HG02610 (cell line): Measurements from ENCODE around the gene LAMC2.
A peak's percentile ranks its signal among the peaks of the same experiment; 100 is the strongest.

Experiments
- ATAC-seq: cut with Tn5 transposase; IDR thresholded peaks from one replicate; pipeline ENCODE4 v1.9.1; 2021; ENCODE audit warnings: mild to moderate bottlenecking, moderate library complexity; ENCODE audit not compliant: unreplicated experiment

Gene LAMC2

DNA sequence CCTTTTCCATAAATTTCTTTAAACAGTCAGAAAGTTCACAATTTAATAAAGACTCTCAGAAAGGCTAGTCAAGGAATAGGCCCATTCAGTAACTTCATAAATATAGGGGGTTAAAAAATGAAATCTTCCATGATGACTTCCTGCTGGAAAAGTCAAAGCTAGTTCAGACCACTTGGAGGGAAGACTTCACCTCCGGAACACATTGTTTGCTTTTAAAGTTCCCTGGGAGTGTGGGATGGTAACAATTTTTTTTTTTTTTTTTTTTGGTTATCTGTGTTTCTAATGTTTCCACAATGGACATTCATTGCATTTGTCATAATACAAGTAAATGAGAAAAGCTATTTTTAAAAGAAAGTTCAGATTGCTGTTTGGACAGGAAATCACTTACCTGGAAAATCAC is 18.4 kb upstream of the LAMC2 start:
- no peak for ATAC-seq

DNA sequence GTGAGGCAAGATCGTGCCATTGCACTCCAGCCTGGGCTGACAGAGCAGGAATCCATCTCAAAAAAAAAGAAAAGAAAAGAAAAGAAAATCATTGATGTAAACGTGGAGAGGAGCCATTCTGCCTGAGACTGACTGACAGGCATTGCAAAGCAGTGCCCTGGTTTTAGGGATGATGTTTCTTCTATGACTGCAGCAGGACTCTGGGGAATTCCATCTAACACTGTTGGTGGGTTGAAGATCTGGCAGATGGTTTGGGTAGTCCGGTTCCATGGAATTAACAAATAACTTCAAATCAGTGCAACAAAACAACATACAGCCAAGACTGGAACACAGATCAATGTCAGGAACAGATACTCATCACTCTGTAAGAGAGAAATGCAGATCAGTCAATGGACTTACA is 17.8 kb upstream of the LAMC2 start:
- ATAC-seq = no peak

DNA sequence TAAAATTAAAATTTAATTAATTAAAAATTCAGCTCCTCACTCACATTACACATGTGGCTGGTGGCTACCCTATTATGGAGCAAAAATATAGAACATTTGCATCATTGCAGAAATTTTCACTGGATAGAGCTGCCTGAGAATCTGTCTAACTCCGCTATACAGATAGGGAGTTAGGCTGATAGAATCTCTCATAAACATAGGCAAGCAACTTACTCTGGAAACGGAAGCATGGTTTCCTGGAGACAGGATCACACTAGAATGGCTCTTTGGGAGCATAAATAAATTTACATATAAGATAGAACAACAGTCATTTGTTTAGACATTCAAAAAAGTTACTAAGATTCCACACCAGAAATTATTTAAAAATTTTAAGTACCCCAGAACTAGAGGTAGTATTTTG is 12.2 kb upstream of the LAMC2 start:
- no peak for ATAC-seq

DNA sequence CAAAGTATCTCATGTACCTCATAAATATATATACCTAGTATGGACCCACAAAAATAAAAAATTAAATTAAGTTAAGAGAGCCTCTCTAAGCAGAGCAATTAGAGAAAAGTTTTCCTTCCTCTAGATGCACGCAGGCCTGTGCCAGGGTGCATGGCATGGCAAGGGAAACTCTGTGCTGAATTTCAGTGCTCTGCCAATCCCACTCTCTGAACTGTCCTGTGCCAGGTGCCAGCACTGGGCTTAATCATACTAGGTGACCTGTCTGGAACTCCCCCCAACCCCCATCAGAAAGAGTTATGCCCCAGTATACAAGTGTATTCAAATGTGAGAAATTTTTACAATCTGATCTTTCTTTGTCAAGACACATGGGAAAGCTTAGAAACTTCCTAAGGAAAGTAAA is 10.4 kb upstream of the LAMC2 start:
- no peak for ATAC-seq

DNA sequence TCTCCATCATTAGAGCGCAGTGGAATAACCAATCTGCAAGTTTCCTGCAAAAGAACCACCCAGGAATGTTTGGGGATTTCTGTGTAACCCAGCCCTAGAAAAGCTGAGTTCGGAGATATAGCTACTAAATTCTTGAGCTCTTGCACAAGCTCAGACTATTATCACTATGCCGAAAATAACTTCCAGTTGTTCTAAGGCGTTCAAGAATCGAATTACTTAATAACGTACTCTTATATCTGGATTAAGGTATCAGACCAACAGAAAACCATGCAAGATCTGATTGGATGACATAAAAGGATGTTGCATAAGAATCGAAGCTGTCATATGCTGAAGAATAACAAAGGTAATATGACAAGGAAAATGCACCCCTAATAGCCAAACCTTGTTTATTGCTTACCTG is 7.5 kb upstream of the LAMC2 start:
- ATAC-seq = no peak

DNA sequence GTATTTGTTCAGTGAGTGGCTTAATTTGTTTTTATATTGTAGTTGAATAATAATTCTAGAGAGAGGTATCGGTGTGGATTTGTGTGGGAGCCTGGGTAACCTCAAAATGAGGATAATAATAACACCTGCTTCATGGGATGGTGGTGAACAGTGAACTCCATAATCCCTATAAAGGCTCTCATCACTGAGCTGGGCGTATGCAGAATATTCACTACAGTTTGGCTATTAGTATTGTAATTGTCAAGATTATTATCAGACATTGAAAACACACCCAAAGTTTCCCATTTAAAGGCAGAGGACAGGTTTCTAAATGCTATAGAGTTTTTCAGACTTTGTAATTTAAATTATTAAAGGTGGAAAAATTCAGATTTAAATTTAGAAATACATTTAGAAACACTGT is 7.0 kb upstream of the LAMC2 start:
- no peak for ATAC-seq

DNA sequence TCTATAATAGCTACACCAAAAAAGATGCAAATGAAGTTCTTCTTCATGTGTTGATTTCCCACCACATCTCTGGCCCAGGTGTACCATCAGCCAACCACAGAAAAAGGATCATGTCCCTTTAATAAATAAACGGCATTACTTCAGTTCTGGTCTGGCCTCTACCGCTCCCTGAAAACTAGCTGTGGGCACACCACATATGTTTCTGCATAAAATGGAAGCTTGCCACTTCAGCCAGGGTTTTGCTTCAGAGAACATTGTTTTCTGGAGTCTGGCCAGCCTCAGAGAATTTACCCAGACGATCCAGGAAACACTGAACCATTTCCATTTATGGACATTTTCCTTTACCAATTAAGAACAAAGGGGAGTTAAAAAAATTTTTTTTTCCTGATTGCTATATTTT is 5.8 kb upstream of the LAMC2 start:
- no peak for ATAC-seq

DNA sequence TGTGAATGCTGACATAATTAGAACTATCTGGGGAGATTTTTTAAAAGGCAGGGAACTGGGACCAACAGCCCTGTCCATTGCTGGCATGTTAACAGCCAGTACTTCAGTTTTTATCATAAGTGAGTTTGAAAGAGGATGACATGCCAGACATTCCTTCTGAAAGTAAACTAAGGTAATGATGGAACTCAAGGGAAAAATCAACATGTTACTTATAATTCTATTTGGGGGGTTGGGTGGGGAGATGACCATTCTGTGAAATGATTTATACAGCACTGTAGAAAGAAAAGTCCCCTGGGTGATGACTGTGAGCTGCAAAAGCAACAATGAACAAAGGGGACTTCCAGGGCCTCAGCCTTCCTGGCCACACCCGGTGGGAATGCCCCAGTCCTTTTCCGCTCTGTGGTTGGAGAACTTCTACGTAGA is 5.4 kb upstream of the LAMC2 start:
- peak; percentile 87 for ATAC-seq

DNA sequence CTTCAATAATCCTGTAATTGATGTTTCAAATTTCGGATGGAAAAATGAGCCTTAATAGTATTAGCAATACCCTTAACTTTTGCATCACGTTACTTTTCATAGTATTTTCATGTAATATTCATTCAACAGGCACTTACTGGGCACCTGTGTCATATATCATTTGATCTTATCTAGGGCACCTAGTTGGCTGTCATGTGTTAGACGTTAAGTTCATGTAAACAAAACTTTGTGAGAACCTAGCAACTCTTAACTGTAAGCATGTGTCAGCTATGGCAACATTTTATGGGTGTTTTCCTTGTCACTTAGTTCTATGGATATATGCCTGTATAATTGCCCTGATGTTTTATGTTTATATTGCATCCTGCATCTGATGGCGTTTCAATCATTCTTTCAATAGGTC is 777 bp downstream of the LAMC2 start:
- no peak for ATAC-seq

DNA sequence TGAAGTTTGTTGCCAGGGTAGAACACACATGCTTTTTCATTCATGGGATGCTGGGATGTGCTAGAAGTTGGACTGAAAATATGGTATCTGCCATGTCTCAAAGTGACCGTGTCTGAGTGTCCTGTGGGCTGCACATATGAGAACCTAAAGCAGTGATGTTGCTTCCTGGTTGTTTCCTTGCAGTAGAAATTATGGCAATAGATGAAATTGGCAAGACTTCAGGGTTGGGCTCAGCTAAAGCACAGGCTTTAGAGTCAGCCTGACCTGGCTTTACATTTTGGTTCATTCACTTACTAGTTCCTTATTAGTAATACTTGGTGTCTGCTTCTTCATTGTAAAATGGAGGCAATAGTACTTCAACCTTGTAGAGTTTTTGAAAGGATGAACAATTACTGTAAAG is 2.2 kb downstream of the LAMC2 start:
- ATAC-seq = no peak

DNA sequence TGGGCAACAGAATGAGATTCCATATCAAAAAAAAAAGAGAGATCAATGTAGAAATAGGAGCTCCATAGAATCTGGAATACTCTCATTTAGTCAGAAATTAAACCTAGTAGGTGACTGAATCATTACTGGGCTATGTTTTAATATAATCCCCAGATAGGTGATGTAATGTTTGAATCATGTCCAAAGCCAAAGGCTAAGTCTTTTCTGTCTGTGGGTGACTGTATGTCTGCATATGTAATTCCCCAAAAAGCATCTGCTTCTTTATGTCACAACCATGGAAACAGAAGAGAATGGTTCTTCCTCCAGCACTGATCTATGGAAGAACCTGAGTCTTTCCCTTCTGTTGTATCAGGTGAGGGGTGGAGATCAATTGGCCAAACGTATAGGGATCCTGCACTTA is 5.8 kb downstream of the LAMC2 start:
- ATAC-seq = no peak

DNA sequence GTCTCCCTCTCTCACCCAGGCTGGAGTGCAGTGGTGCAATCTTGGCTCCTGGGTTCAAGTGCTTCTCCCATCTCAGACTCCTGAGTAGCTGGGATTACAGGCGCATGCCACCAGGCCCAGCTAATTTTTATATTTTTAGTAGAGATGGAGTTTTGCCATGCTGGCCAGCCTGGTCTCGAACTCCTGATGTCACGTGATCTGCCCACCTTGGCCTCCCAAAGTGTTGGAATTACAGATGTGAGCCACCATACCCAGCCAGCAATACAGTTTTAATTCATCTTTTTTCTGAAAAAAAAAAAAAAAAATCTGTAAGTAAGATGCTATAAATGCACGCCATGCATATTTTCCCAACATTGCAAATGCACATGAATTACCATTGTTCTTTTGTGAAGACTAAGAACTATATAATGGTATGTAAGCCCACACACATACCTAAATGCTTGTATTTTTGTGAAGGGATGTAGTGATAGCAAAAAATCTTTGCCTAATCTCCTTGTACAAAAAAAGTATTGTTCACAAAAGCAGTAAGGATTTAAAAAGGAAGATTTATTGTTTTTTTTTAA is 8.0 kb downstream of the LAMC2 start:
- ATAC-seq = no peak

DNA sequence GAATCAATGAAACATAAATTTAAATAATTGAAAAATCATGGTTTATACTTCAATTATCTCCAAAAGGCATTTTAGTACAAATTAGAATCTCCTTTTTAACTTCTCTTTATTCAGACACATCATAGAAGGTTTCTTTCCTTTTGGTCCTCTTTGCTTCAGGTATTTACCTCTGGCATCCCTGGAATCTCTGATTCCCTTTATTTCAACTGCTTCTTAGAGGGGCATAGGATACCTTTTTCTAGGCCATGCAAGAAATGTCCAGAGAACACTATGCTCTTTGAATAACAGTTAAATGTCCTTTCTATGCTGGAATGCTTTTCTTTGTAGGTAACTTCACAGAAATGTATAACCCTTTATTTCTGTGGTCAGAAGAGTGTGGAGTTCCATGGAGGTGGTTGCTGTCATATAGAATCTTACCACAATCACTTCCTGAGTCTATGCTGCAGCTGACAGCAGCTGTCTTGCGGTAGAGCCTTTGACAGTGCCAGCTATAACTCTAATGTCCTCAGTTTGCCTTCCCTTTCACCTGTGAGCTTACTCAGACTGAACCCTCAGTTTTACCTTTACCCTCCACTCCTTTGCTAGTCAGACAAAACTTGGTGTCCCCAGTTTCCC is 8.6 kb downstream of the LAMC2 start:
- ATAC-seq = peak; percentile 96

DNA sequence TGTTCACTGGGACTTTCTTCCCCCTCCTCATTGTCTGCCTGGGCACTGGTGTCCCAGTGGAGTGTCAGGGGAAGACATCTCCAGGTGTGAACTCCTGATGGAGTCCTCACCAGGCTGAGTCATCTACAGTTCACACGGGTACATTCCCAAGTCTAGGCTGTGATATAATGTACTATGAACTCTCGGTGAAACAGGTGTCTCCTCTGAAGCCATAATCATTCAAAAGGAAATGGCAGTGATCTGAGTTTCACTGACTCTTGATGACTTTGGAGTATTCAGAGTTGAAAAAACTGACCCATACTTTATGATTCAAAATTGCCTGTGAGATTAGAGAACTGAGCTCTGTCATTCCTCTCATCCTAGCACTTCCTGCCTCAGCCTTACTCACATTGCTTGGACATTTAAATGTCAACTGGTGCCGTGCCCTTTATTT is 9.1 kb downstream of the LAMC2 start:
- peak; percentile 56 for ATAC-seq

DNA sequence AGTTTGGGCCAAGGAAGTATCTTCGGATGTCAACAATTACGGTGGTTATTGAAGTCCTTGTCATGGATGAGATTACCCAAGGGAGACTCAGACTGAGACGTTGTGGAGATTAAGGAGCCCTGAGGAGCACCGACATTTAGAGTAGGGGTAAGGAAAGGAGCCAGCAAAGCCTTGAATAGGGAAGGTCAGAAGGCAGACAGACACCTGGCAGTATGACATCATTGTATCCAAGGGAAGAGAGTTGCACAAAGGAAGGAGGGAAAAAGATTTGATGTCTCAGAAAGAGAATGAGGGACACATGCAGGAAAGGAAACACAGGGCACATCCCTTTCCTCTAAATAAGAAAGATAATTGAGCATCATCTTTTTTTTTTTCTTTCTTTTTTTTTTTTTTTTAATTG is 11.7 kb downstream of the LAMC2 start:
- no peak for ATAC-seq

DNA sequence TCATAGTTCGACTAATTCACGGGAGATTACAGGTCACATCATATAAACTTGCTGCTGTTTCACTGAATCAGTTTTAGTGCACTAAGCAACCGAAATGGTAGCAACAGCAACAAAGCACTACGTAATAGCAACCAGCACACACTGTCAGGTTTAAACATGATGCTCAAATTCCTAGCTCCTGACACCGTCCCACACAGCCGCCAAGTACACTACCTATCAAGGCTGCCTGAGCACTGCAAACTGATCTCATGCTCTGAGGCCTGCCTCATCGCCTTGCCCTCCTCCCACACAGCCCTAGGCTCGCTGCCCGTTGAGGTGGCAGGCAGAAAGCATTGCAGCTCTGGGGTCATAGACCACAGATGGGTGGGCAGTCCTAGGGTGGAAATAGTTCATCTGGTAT is 12.4 kb downstream of the LAMC2 start:
- no peak for ATAC-seq

DNA sequence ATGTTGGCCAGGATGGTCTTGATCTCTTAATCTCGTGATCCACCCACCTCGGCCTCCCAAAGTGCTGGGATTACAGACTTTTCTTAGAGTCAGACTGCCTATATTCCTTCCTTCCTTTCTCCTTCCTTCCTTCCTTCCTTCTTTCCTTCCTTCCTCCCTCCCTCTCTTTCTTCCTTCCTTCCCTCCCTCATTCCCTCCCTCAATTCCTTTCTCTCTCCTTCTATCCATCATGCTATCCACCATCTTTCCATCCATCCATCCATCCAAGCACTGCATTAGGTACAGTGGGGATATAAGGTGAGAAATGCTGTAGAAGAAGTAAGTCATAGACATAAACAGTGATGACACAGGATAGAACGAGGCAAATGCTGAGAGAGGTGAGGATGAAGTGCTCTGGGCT is 13.2 kb downstream of the LAMC2 start:
- ATAC-seq = no peak

DNA sequence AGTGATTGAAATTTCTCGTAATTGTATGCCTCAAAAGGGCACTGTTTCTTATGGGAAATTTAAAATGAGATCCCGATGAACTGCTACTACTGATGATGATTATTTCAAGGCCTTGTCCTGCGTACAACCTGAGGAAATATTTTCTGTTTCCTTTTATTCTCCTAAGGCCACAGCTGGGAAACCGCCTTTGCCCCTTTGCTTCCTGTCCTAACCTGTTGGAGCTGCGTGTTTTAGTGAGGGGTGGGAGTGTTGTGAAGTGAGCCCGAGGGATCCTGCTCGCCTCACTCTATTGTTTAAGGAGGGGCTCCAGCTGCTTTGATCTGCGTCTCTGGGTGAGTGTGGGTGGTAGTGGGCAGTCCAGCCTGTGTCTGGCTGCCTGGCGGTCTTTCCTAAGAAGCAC is 14.4 kb downstream of the LAMC2 start:
- ATAC-seq = no peak

DNA sequence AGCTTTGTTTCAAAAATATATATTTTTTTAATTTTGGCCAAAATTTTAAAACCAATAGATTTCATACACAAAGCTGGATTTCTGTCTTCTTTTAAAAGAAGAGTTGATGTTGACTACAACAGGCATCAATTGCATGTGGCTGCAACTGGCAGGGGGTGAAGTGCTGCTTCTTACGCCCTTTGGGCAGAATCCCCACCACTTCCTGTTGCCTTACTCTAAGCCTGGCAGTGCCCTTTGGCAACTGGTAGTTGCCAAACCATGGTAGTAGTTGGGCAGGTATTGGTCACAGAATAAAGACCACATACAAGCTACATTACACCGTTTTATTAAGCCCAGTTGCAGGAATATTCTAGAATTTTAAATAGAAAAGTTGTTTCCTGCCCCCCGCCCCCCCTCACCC is 17.0 kb downstream of the LAMC2 start:
- ATAC-seq = no peak

DNA sequence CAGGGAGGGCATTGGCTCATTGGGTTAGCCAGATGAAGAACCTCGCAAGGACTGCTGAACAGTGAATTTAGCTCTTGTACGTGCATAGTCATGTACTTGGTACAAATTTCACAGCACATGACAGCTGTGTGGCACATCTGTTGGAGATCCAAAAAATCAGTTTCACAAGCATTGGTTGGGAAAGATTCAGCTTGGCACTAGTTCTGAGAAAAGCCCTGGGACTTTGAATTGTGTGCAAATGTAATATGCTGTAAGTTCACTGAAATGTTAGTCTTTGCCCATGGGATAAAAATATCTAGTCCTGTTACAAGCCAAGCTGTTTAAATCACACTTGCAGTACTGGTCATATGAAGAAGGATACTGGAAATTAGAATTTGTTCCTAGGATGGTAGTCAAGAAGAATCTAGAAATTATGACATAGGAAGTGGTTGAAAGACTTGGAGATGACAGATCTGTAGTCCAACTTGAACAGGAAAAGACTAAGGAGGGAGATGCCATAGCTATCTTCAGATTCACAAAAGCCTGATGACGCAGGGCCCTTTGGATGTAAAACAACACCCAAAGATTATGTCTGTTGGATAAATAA is 19.2 kb downstream of the LAMC2 start:
- no peak for ATAC-seq

DNA sequence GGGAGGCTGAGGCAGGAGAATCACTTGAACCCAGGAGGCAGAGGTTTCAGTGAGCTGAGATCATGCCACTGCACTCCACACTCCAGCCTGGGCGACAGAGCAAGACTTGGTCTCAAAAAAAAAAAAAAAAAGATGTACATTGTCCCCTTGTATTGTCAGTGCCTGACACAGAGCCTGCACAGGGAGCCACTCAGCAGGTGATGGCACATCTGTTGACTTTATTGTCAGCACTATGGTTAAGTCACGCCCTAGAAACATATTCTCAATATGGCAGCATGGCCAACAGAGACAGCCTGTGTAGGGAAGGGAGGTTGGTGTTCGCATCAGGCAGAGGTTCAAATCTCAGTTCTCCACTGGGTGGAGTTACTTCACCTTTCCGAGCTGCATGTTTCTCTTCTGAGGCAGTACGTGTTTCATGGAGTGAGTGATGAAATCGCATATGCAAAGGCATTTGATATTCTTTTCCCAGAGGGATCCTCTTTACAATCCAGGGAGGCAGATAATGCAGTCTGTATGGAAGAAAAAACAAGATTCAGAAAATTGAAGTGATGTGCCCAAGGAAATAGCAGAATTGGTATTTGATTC is 20.6 kb downstream of the LAMC2 start:
- no peak for ATAC-seq

DNA sequence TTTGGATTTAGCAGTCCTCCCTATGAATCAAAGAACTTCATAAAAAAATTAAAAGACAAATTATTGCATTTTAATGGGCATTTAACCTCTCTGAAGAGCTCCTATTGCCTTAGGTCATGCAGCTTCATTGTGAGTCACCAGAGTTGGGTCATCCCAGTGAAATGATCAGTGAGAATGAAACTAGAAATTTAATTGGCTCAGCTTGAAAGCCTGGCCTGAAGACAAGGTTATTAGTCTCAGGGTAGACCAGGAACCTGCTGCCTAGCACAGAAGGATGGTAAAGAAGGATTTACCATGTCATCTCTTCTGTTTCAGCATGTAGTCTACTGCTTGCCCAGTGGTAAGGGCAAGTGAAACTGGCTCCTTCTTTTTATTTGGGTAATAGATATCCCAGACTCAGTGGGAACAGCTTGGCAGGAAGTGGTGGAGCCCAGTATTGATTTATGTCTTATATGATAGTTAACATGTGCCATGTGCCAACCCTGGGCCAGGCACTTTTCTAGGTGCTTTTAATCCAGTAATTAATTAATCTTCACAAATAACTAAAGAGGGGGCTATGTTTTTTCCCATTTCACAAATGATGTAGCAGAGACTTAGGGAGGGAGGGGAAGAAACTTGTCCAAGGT is 23.6 kb downstream of the LAMC2 start:
- peak; percentile 94 for ATAC-seq
